NB4 (cell line): Measurements from ENCODE around the gene TGM4.

Source experiments
- DNase-seq: peaks from one replicate; pipeline ENCODE4 v3.0.0; 2010; ENCODE audit warnings: low read depth
- H3K4me3 ChIP-seq: one replicate; pipeline ENCODE4 v1.5.1; 2011; ENCODE audit warnings: mild to moderate bottlenecking, low read depth, low read length, moderate library complexity
- MYC ChIP-seq: IDR thresholded peaks from 2 replicates; pipeline ENCODE4 v1.6.1; 2011; ENCODE audit warnings: low read depth, low read length
- POLR2A ChIP-seq: IDR thresholded peaks from 2 replicates; pipeline ENCODE4 v1.6.1; 2011; ENCODE audit warnings: mild to moderate bottlenecking; ENCODE audit not compliant: insufficient read length; ENCODE audit errors: extremely low read depth
- TF ChIP-seq, protein P1 (sequence below): IDR thresholded peaks from 2 replicates; pipeline ENCODE4 v1.6.1; 2011; ENCODE audit warnings: low read depth, low read length
- TF ChIP-seq, protein P2 (sequence below): IDR thresholded peaks from one replicate; pipeline ENCODE4 v1.5.1; 2012; ENCODE audit warnings: low read depth, low read length

Gene TGM4

DNA sequence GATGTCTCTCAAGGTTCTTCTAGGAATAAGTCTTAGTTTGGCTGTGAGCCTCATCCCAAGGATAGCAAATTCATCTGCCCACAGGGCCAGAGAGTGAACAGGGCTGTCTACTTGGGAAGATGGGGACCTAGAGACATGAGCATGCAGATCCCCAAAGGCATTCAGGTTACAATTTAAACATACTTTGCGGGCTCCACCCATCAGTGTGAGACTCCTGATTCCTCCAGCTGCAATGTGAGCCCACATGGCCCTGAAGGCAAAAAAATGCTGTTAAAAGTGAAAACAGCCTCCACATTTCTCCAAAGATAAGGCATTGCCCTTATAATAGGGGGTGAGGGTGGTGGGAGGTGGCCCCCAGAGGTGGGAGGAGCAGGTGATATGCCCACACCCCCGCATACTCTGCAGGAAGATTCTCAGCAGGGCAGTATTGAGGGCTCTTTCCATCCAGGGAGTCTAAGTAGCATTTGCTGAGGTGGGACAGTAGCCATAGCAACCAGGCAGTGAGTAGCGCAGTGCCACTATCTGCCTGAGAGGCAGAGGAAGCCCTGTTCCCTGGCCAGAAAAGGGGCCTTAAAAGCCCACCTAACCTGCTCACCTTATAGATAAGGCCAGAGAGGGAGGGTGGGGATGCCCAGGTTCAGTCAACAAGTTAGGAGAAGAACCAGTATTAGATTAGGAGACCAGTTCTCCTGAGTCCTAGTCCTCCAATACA lies 31.2 kb downstream of the TGM4 start:
- no peak overlapping the region for H3K4me3 ChIP-seq
- TF ChIP-seq, protein P1, sequence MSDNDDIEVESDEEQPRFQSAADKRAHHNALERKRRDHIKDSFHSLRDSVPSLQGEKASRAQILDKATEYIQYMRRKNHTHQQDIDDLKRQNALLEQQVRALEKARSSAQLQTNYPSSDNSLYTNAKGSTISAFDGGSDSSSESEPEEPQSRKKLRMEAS, result no peak
- TF ChIP-seq, protein P2, sequence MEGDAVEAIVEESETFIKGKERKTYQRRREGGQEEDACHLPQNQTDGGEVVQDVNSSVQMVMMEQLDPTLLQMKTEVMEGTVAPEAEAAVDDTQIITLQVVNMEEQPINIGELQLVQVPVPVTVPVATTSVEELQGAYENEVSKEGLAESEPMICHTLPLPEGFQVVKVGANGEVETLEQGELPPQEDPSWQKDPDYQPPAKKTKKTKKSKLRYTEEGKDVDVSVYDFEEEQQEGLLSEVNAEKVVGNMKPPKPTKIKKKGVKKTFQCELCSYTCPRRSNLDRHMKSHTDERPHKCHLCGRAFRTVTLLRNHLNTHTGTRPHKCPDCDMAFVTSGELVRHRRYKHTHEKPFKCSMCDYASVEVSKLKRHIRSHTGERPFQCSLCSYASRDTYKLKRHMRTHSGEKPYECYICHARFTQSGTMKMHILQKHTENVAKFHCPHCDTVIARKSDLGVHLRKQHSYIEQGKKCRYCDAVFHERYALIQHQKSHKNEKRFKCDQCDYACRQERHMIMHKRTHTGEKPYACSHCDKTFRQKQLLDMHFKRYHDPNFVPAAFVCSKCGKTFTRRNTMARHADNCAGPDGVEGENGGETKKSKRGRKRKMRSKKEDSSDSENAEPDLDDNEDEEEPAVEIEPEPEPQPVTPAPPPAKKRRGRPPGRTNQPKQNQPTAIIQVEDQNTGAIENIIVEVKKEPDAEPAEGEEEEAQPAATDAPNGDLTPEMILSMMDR, result no peak
- TF ChIP-seq POLR2A (no peak), MYC (no peak)
- no peak for DNase-seq

DNA sequence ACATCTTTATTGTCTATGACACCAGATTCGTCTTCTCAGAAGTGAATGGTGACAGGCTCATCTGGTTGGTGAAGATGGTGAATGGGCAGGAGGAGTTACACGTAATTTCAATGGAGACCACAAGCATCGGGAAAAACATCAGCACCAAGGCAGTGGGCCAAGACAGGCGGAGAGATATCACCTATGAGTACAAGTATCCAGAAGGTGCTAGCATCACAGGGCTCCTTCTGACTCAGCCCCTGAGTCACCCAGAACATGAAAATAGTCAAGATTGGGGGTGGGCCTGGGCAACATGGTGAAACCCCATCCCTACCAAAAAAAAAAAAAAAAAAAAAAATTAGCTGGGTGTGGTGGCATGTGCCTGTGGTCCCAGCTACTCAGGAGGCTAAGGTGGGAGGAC lies 32.6 kb downstream of the TGM4 start:
- TF ChIP-seq, protein P1, result no peak
- TF ChIP-seq, protein P2, result no peak
- TF ChIP-seq MYC (no peak), POLR2A (no peak)
- no peak for DNase-seq
- H3K4me3 ChIP-seq, result no peak overlapping the region

DNA sequence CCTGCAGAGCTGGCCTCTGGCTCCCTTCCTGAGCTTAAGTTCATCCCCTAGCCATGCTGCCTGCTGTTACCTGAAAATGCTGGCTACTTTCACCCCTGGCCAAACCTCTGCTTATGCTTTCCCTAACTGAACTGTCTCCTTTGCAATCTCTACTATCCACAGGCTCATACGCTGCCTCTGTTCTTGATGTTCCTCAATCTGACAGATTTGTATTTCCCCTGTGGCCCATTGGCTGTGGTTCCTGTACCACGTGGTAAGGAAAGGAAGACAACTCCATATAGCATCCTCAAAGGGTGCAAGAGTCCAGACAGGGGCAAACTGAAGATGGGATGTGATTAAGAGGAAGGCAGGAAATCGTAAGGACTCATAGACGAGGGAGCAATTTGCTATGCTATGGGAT lies 33.2 kb downstream of the TGM4 start:
- DNase-seq, result peak; percentile 17
- H3K4me3 ChIP-seq, result no peak overlapping the region
- no peak for TF ChIP-seq POLR2A
- TF ChIP-seq, protein P1, result peak; percentile 44

DNA sequence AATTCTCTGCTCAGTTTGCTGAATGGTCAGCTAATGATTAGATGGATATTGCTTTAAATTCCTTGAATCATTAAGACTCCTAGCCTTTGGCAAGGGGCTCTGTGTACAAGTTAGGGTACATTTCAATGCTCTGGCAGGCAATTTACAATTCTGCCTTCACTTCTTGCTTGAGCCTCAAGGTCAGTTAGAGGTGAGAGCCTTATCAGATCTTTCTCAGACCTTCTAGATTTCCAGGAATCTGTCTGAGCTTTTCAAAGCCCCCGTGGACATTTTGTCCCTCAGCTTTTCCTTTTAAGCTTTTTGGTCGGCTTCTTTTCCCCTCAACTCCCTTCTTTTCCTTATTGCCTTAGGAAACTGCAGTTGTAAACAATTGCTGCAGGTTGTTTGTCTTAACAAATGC lies 34.7 kb downstream of the TGM4 start:
- DNase-seq, result no peak
- TF ChIP-seq MYC (no peak), POLR2A (no peak)
- TF ChIP-seq, protein P2, result no peak
- TF ChIP-seq, protein P1, result no peak
- H3K4me3 ChIP-seq, result no peak overlapping the region

DNA sequence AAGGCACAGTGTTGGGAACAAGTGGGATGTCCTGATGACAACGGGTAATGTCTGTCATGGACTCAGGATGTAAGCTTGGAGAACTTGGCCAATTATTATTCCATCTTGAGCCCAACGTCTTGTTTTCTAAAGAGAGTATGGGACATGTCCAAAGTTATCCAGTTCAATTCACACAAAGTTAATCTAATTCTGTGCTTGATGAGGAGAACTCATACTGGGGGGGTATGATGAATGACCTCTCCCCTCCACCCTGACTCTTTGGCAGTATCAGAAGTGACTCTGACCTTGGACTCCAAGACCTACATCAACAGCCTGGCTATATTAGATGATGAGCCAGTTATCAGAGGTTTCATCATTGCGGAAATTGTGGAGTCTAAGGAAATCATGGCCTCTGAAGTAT lies 36.3 kb downstream of the TGM4 start:
- TF ChIP-seq MYC, result no peak
- TF ChIP-seq, protein P2, result no peak
- TF ChIP-seq POLR2A, result no peak
- H3K4me3 ChIP-seq, result no peak overlapping the region
- no peak for DNase-seq

DNA sequence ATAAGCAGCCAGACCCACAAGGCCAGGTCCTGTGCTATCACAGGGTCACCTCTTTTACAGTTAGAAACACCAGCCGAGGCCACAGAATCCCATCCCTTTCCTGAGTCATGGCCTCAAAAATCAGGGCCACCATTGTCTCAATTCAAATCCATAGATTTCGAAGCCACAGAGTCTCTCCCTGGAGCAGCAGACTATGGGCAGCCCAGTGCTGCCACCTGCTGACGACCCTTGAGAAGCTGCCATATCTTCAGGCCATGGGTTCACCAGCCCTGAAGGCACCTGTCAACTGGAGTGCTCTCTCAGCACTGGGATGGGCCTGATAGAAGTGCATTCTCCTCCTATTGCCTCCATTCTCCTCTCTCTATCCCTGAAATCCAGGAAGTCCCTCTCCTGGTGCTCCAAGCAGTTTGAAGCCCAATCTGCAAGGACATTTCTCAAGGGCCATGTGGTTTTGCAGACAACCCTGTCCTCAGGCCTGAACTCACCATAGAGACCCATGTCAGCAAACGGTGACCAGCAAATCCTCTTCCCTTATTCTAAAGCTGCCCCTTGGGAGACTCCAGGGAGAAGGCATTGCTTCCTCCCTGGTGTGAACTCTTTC lies 39.6 kb downstream of the TGM4 start:
- DNase-seq, result peak; percentile 78
- no peak overlapping the region for H3K4me3 ChIP-seq
- no peak for TF ChIP-seq POLR2A
- TF ChIP-seq, protein P1, result no peak
- TF ChIP-seq, protein P2, result peak; percentile 94
